Measurements from ENCODE around the gene MYPOP. TPM values are rescaled to one million over a fixed set of nuclear protein-coding genes. Genes with fewer than 3 reads are reported as not detected.

Gene MYPOP
- total RNA-seq, 1 donor from 2014 or later, result 16.2 TPM

- Histone ChIP-seq H3K9me3 (replicated peaks) (no peaks in the 10 kb centered on the region), H3K27me3 (ENCODE audit: low read depth) (no peaks in the 10 kb centered on the region), H3K27ac (replicated peaks) (no peak overlapping the region), H3K4me1 (no peaks in the 10 kb centered on the region), H3K36me3 (peaks cover 74% of the 10 kb centered on the region), H3K4me3 (no peak overlapping the region)
- no peak for TF ChIP-seq CTCF (IDR thresholded peaks at IDR 0.05; ENCODE audit: borderline replicate concordance)
- intact Hi-C loops (cut with micrococcal nuclease), result no loop called here
- no peak for DNase-seq
These were observed 48.1 kb downstream of the MYPOP start for GRCh38 chr19:45854167-45854778.

- no peak for TF ChIP-seq CTCF (IDR thresholded peaks at IDR 0.05; ENCODE audit: borderline replicate concordance)
- Histone ChIP-seq H3K27me3 (ENCODE audit: low read depth) (no peaks in the 10 kb centered on the region), H3K9me3 (replicated peaks) (no peaks in the 10 kb centered on the region), H3K4me1 (no peaks in the 10 kb centered on the region), H3K4me3 (no peak overlapping the region), H3K27ac (replicated peaks) (no peak overlapping the region), H3K36me3 (peaks cover 75% of the 10 kb centered on the region)
- intact Hi-C loops (cut with micrococcal nuclease), result no loop called here
- no peak for DNase-seq
These were observed 49.4 kb downstream of the MYPOP start for GRCh38 chr19:45852983-45853382.

- TF ChIP-seq CTCF (IDR thresholded peaks at IDR 0.05; ENCODE audit: borderline replicate concordance), result no peak
- no peaks in the 10 kb centered on the region for H3K4me1 ChIP-seq
- peaks cover 79% of the 10 kb centered on the region for H3K36me3 ChIP-seq
- intact Hi-C loops (cut with micrococcal nuclease), result no loop called here
- no peak overlapping the region for H3K4me3 ChIP-seq
- DNase-seq, result no peak
- no peak overlapping the region for H3K27ac ChIP-seq (replicated peaks)
- no peaks in the 10 kb centered on the region for H3K9me3 ChIP-seq (replicated peaks)
- H3K27me3 ChIP-seq (ENCODE audit: low read depth), result no peaks in the 10 kb centered on the region
These were observed 50.2 kb downstream of the MYPOP start for GRCh38 chr19:45852145-45852750.

GRCh38 chr19:45848922-45849321, 53.5 kb downstream of the MYPOP start:
- peak; percentile 13 for TF ChIP-seq CTCF (IDR thresholded peaks at IDR 0.05; ENCODE audit: borderline replicate concordance)
- no peak for DNase-seq
- intact Hi-C loops (cut with micrococcal nuclease), result no loop called here
- no peak overlapping the region for H3K4me3 ChIP-seq
- H3K27me3 ChIP-seq (ENCODE audit: low read depth), result no peaks in the 10 kb centered on the region
- H3K36me3 ChIP-seq, result peaks cover 100% of the 10 kb centered on the region
- H3K4me1 ChIP-seq, result no peaks in the 10 kb centered on the region
- H3K27ac ChIP-seq (replicated peaks), result no peak overlapping the region
- H3K9me3 ChIP-seq (replicated peaks), result no peaks in the 10 kb centered on the region

- no peak for TF ChIP-seq CTCF (IDR thresholded peaks at IDR 0.05; ENCODE audit: borderline replicate concordance)
- H3K27me3 ChIP-seq (ENCODE audit: low read depth), result no peaks in the 10 kb centered on the region
- H3K4me1 ChIP-seq, result no peaks in the 10 kb centered on the region
- no peak for DNase-seq
- H3K36me3 ChIP-seq, result peaks cover 100% of the 10 kb centered on the region
- intact Hi-C loops (cut with micrococcal nuclease), result no loop called here
- H3K27ac ChIP-seq (replicated peaks), result no peak overlapping the region
- H3K4me3 ChIP-seq, result no peak overlapping the region
- no peaks in the 10 kb centered on the region for H3K9me3 ChIP-seq (replicated peaks)
These were observed 54.8 kb downstream of the MYPOP start for GRCh38 chr19:45847663-45848062.

Measured in left ventricle myocardium inferior (tissue), 1 donor.